GM21576 (cell line): ENCODE results near the gene HYCC2.
"Not testable (repeated sequence)": the region's sequence is repeated elsewhere in the genome, so short reads cannot be mapped to it uniquely, and the experiment has no call there.

Source experiments
- ATAC-seq: cut with Tn5 transposase; IDR thresholded peaks from one replicate; pipeline ENCODE4 v1.9.1; 2021; ENCODE audit warnings: mild to moderate bottlenecking, moderate library complexity; ENCODE audit not compliant: unreplicated experiment

The HYCC2 gene

GRCh38 chr2:201073071-201073470 is 1.6 kb upstream of the HYCC2 start:
- ATAC-seq: no peak

GRCh38 chr2:201072201-201072530 is 695 bp upstream of the HYCC2 start:
- ATAC-seq: peak; percentile 4

- ATAC-seq: peak; percentile 18
Measured at GRCh38 chr2:201070948-201071478, 458 bp downstream of the HYCC2 start.

- no peak for ATAC-seq
Measured at GRCh38 chr2:201064797-201065329, 6.6 kb downstream of the HYCC2 start.

GRCh38 chr2:201063516-201063915 is 8.0 kb downstream of the HYCC2 start:
- ATAC-seq: not testable (repeated sequence)

GRCh38 chr2:201059961-201060755 is 11.3 kb downstream of the HYCC2 start:
- no peak for ATAC-seq

GRCh38 chr2:201058914-201059313 is 12.6 kb downstream of the HYCC2 start:
- no peak for ATAC-seq

GRCh38 chr2:201057715-201058248 is 13.7 kb downstream of the HYCC2 start:
- no peak for ATAC-seq

GRCh38 chr2:201057087-201057521 is 14.4 kb downstream of the HYCC2 start:
- no peak for ATAC-seq

- no peak for ATAC-seq
Measured at GRCh38 chr2:201049455-201049854, 22.0 kb downstream of the HYCC2 start.

- ATAC-seq: no peak
Measured at GRCh38 chr2:201046881-201047280, 24.6 kb downstream of the HYCC2 start.

GRCh38 chr2:201043050-201043449 is 28.4 kb downstream of the HYCC2 start:
- not testable (repeated sequence) for ATAC-seq

- not testable (repeated sequence) for ATAC-seq
Measured at GRCh38 chr2:201042451-201042850, 29.0 kb downstream of the HYCC2 start.

GRCh38 chr2:201040867-201041628 is 30.4 kb downstream of the HYCC2 start:
- no peak for ATAC-seq

- ATAC-seq: no peak
Measured at GRCh38 chr2:201038855-201039254, 32.6 kb downstream of the HYCC2 start.

- ATAC-seq: not testable (repeated sequence)
Measured at GRCh38 chr2:201038361-201038760, 33.1 kb downstream of the HYCC2 start.

GRCh38 chr2:201034355-201034754 is 37.1 kb downstream of the HYCC2 start:
- not testable (repeated sequence) for ATAC-seq

GRCh38 chr2:201024518-201024917 is 47.0 kb downstream of the HYCC2 start:
- no peak for ATAC-seq

GRCh38 chr2:201021914-201022313 is 49.6 kb downstream of the HYCC2 start:
- no peak for ATAC-seq
